K562 (cell line): ENCODE measurements around the gene FMNL2. TPM values are rescaled to one million over a fixed set of nuclear protein-coding genes. Genes with fewer than 3 reads are reported as not detected.

Experiments
- ATAC-seq: fragments of 200-7000 bp; cut with Tn5 transposase; 3 replicates; pipeline ENCODE4 v1.9.1; 2020; ENCODE audit warnings: moderate library complexity
- BruUV-seq: library from RNA; stranded (reverse); fragments of 400-500 nt; replicated peaks from 2 replicates; lab custom pipeline; 2021; lab: Mats Ljungman, UMichigan
- CTCF ChIA-PET: fragments of 300-600 bp; formaldehyde crosslinking; extraction: SDS; loops from one replicate; lab custom pipeline; 2021; ENCODE audit warnings: low intra/inter-chr PET ratio; lab: Yijun Ruan, JAX
- POLR2A ChIA-PET: fragments of 300-600, 350-650 bp; sonication (Branson Sonifier 250); formaldehyde crosslinking; extraction: SDS; loops from one replicate; lab custom pipeline; 2021; ENCODE audit warnings: antibody characterized with exemption, inconsistent platforms; lab: Yijun Ruan, JAX
- DNase-seq, 4 experiments: peaks; one replicate each; pipeline versions ENCODE4 v3.0.0 to v3.0.0-alpha.2; 2011 to 2018; ENCODE audit warnings: low spot score in 3 of 4, mixed read lengths in 3 of 4; ENCODE audit errors: extremely low read depth in 1 of 4
- FAIRE-seq: peaks from 2 replicates; lab custom pipeline; 2011; peaks lifted over from hg19 to GRCh38; lab: Jason Lieb, UNC
- H2AFZ ChIP-seq: 2 replicates; pipeline ENCODE4 v1.6.0; 2011; ENCODE audit warnings: low read depth, low read length, control low read depth, inconsistent platforms
- H3K27ac ChIP-seq: fragments of 200-600 bp; 3 replicates; pipeline ENCODE4 v1.8.0; 2011; ENCODE audit warnings: low read depth, mild to moderate bottlenecking, control low read depth, inconsistent platforms, low read length, moderate library complexity, mixed read lengths; ENCODE audit errors: extremely low read depth
- H3K27me3 ChIP-seq, 2 experiments: fragments of 300-600 bp in 1 of 2; 2 replicates in 1 of 2; 3 replicates in 1 of 2; pipeline versions ENCODE4 v1.6.0 to v1.8.0; 2011; ENCODE audit warnings: inconsistent platforms in 2 of 2, low read length in 2 of 2, mild to moderate bottlenecking in 1 of 2, mixed read lengths in 1 of 2, moderate library complexity in 1 of 2; ENCODE audit not compliant: control insufficient read depth in 2 of 2, insufficient read depth in 2 of 2
- H3K36me3 ChIP-seq: fragments of 300-600 bp; 3 replicates; pipeline ENCODE4 v1.8.0; 2011; ENCODE audit warnings: mild to moderate bottlenecking, low read length, inconsistent platforms; ENCODE audit not compliant: control insufficient read depth, insufficient read depth
- H3K4me1 ChIP-seq, 2 experiments: fragments of 200-600 bp in 1 of 2; replicated peaks in 1 of 2; 2 replicates in 1 of 2; 3 replicates in 1 of 2; pipeline versions ENCODE4 v1.5.1 to v1.8.0; 2011; ENCODE audit warnings: inconsistent platforms in 2 of 2, low read length in 2 of 2, mild to moderate bottlenecking in 1 of 2, mixed read lengths in 1 of 2, moderate library complexity in 1 of 2; ENCODE audit not compliant: control insufficient read depth in 2 of 2, insufficient read depth in 2 of 2
- H3K4me2 ChIP-seq: 2 replicates; pipeline ENCODE4 v1.6.1; 2011; ENCODE audit warnings: low read length, control low read depth, inconsistent platforms, mixed read lengths; ENCODE audit not compliant: insufficient read depth
- H3K4me3 ChIP-seq: fragments of 200-600 bp; sonication (generic), shearing (Covaris generic); 2 replicates; pipeline ENCODE4 v1.5.1; 2016; ENCODE audit warnings: control low read depth, inconsistent platforms
- H3K79me2 ChIP-seq: fragments of 200-600 bp; 3 replicates; pipeline ENCODE4 v1.8.0; 2011; ENCODE audit warnings: low read length, inconsistent platforms; ENCODE audit not compliant: control insufficient read depth, insufficient read depth
- H3K9ac ChIP-seq, 2 experiments: 2 replicates each; pipeline versions ENCODE4 v1.6.0 to v1.6.1; 2011; ENCODE audit warnings: low read depth in 2 of 2, low read length in 2 of 2, control low read depth in 1 of 2, inconsistent platforms in 1 of 2, mild to moderate bottlenecking in 1 of 2, mixed read lengths in 1 of 2; ENCODE audit not compliant: insufficient read depth in 1 of 2
- H3K9me1 ChIP-seq: one replicate; pipeline ENCODE4 v1.6.0; 2011; ENCODE audit warnings: inconsistent platforms, mild to moderate bottlenecking, low read length, moderate library complexity; ENCODE audit not compliant: control insufficient read depth, insufficient read depth
- H3K9me3 ChIP-seq: replicated peaks from 2 replicates; pipeline ENCODE4 v1.5.1; 2011; ENCODE audit warnings: low read depth, low read length, inconsistent platforms; ENCODE audit not compliant: control insufficient read depth, insufficient read depth
- H4K20me1 ChIP-seq: replicated peaks from 2 replicates; pipeline ENCODE4 v1.6.1; 2011; ENCODE audit warnings: low read length, inconsistent platforms, mixed read lengths; ENCODE audit not compliant: control insufficient read depth, insufficient read depth
- JUN ChIP-seq, 2 experiments: sonication (generic) in 1 of 2; formaldehyde crosslinking in 1 of 2; IDR thresholded peaks; 2 replicates each; pipeline versions ENCODE4 v1.6.1 to v1.8.0; 2012 to 2022; ENCODE audit warnings: borderline replicate concordance in 2 of 2, mild to moderate bottlenecking in 2 of 2, improper control_type of control experiment in 1 of 2, low read depth in 1 of 2, low read length in 1 of 2, missing genetic modification reagents in 1 of 2
- MCM5 ChIP-seq: fragments of 450-650 bp; IDR thresholded peaks from 2 replicates; pipeline ENCODE4 v1.6.1; 2016; ENCODE audit warnings: low read depth
- NR3C1 ChIP-seq: sonication (generic); formaldehyde crosslinking; IDR thresholded peaks from 2 replicates; pipeline ENCODE4 v1.8.1; 2022; ENCODE audit warnings: missing genetic modification reagents
- POLR3A ChIP-seq: IDR thresholded peaks from 2 replicates; pipeline ENCODE4 v1.6.1; 2011; ENCODE audit warnings: borderline replicate concordance, mild to moderate bottlenecking, moderate library complexity; ENCODE audit not compliant: insufficient read length, insufficient read depth; ENCODE audit errors: extremely low read depth
- WGBS: fragments of 100-300 bp; shearing (Covaris generic); methylation state at CpG from one replicate; pipeline ENCODE4 v1.1.6; 2016; ENCODE audit warnings: low coverage, mixed read lengths; ENCODE audit not compliant: insufficient coverage; ENCODE audit errors: missing lambda C conversion rate; 5-methylcytosine and 5-hydroxymethylcytosine counted together
- in situ Hi-C: fragments of 300-500 bp; cut with MboI; formaldehyde crosslinking; loops from 4 replicates; pipeline ENCODE4 v1.15.0; 2018; ENCODE audit warnings: inconsistent platforms, mixed read lengths
- intact Hi-C: fragments of 100-400 bp; cut with micrococcal nuclease; formaldehyde crosslinking; loops from 2 replicates; pipeline ENCODE4 v1.14.2; 2022
- polyA plus RNA-seq, 8 experiments: library from polyadenylated mRNA; depleted of rRNA in 4 of 8; stranded (reverse) in 5 of 8; unstranded in 3 of 8; fragments of >200 nt; fragmentation: Nextera tagmentation in 2 of 8; fragmentation: Illumina TruSeq in 1 of 8; extraction: Ambion mirVana in 2 of 8; extraction: Trizol in 1 of 8; gene quantifications; 2 replicates each; pipeline versions ENCODE4 v1.2.1 to v1.2.3, GENCODE V29; 2011 to 2014; ENCODE audit warnings: inconsistent platforms in 1 of 8, missing spikeins in 1 of 8
- total RNA-seq, 7 experiments: library from RNA; depleted of rRNA in 6 of 7; stranded (reverse); fragments of >200 nt in 6 of 7; fragmentation: Illumina TruSeq in 2 of 7; extraction: Trizol in 2 of 7; gene quantifications; 2 replicates each; pipeline versions ENCODE4 v1.2.1 to v1.2.3, GENCODE V29; 2011 to 2021; ENCODE audit warnings: low replicate concordance in 1 of 7
- TF ChIP-seq, protein P1 (sequence below): fragments of 450-650 bp; formaldehyde crosslinking; conservative IDR thresholded peaks from 2 replicates; pipeline ENCODE4 v1.4.0; 2022; ENCODE audit warnings: mild to moderate bottlenecking, missing genetic modification characterization

FMNL2 gene
- total and polyA plus RNA-seq, 9 of the 15 experiments (the other 6 are each of a cell fraction or from before 2014, with no cell fraction given) = 0.15 to 0.49 (median 0.24) TPM; not detected in 1

DNA sequence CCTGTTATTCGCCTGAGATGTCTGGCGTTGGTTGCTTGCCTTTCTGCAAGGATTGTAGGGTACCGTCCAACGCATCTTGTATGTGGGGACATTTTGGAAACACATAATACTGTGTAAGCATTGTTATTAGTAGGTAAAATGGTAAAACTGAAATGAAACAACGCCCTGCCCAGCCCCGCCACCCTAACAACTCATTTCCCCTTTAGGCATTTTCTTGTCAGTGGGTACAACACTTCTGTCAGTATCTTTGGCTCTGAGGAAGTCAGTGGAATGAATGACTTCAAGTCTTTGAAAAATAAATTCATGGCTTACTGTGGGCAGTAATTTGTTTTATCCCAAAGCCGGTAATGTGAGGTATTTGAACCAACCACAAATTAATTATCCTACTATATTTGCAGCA lies 86.0 kb downstream of the FMNL2 start:
- Histone ChIP-seq H3K4me2 (no peak overlapping the region), H3K4me3 (no peak overlapping the region), H2AFZ (no peak overlapping the region), H3K79me2 (no peaks in the 10 kb centered on the region), H4K20me1 (no peaks in the 10 kb centered on the region), H3K4me1 (no peaks in the 10 kb centered on the region), H3K9me3 (no peaks in the 10 kb centered on the region), H3K9me1 (no peaks in the 10 kb centered on the region), H3K27ac (no peak overlapping the region), H3K36me3 (no peaks in the 10 kb centered on the region), H3K27me3 (peaks cover 5 to 12% of the 10 kb centered on the region in 2 experiments; a peak in 3 of 5 replicates), H3K9ac (no peak overlapping the region)
- WGBS = 2% methylated on average over 7 of the region's 7 CpGs
- BruUV-seq = no TSS peak
- intact Hi-C loops (no loop called here), in situ Hi-C loops (no loop called here)
- ChIA-PET POLR2A (no interaction called here), CTCF (no interaction called here)
- DNase-seq = no peak
- ATAC-seq = no peak
- FAIRE-seq = no peak
- TF ChIP-seq MCM5 (no peak), JUN (IDR thresholded peaks at IDR 0.05; ENCODE audit: borderline replicate concordance, low read depth, low read length) (no peak), JUN (CRISPR knock-in tag; IDR thresholded peaks at IDR 0.05; ENCODE audit: borderline replicate concordance) (no peak), POLR3A (no peak), NR3C1 (CRISPR knock-in tag) (no peak)
- TF ChIP-seq, protein P1, sequence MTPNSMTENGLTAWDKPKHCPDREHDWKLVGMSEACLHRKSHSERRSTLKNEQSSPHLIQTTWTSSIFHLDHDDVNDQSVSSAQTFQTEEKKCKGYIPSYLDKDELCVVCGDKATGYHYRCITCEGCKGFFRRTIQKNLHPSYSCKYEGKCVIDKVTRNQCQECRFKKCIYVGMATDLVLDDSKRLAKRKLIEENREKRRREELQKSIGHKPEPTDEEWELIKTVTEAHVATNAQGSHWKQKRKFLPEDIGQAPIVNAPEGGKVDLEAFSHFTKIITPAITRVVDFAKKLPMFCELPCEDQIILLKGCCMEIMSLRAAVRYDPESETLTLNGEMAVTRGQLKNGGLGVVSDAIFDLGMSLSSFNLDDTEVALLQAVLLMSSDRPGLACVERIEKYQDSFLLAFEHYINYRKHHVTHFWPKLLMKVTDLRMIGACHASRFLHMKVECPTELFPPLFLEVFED = no peak
